Cardiac atrium fibroblast (primary cell): ENCODE data around the gene C1orf210. TPM values are rescaled to one million over a fixed set of nuclear protein-coding genes. Genes with fewer than 3 reads are reported as not detected.

Experiments
- total RNA-seq: library from RNA; depleted of rRNA; stranded (reverse); fragments of >200 nt; gene quantifications from 2 replicates; pipeline ENCODE4 v1.2.3, GENCODE V29; 2015

C1orf210 gene
- not detected in 2 replicates for total RNA-seq

GRCh38 chr1:43285269-43285990, at the start of gene C1orf210:
C1orf210 (minus strand) TSS chr1:43285581; CDS start chr1:43283270, 2,311 bp downstream.

GRCh38 chr1:43300378-43301094, 15.2 kb upstream of the C1orf210 start, which contains the start of gene TIE1:
TIE1 (plus strand) TSS chr1:43300982; CDS start chr1:43301072, 90 bp downstream.

GRCh38 chr1:43269627-43270375, 15.6 kb downstream of the C1orf210 start, which contains the start of gene TMEM125:
TMEM125 (plus strand) TSS chr1:43269983; CDS start chr1:43272723, 2,740 bp downstream.

Other genes with a start within 250 kb of the C1orf210 start
- 92.8 and 95.1 TPM in 2 replicates for gene EBNA1BP2, start 113.3 kb downstream of the C1orf210 start, total RNA-seq
- under 0.01 and 1.4 TPM in 2 replicates for gene CFAP57, start 113.3 kb downstream of the C1orf210 start, total RNA-seq
- gene TMEM125, start 15.6 kb downstream of the C1orf210 start, total RNA-seq: not detected in 2 replicates
- gene TIE1, start 15.4 kb upstream of the C1orf210 start, total RNA-seq: 3.8 and 11.7 TPM in 2 replicates
- gene MPL, start 52.2 kb upstream of the C1orf210 start, total RNA-seq: not detected in 2 replicates
- 27.6 and 33.9 TPM in 2 replicates for gene CDC20, start 73.4 kb upstream of the C1orf210 start, total RNA-seq
- 69.7 and 105 TPM in 2 replicates for gene ELOVL1, start 82.4 kb upstream of the C1orf210 start, total RNA-seq
- 50.2 and 53.5 TPM in 2 replicates for gene MED8, start 104.2 kb upstream of the C1orf210 start, total RNA-seq
- gene SZT2, start 104.3 kb upstream of the C1orf210 start, total RNA-seq: 12.5 and 16.2 TPM in 2 replicates
- 38.2 and 54.9 TPM in 2 replicates for gene HYI, start 168.3 kb upstream of the C1orf210 start, total RNA-seq
- gene PTPRF, start 245.3 kb upstream of the C1orf210 start, total RNA-seq: 48.9 and 58.5 TPM in 2 replicates